ENCODE data around the gene NDRG4. TPM values are rescaled to one million over a fixed set of nuclear protein-coding genes. Genes with fewer than 3 reads are reported as not detected.

NDRG4 gene
- total and polyA plus RNA-seq, 2 donors (not counting 1 experiment from before 2014, with no cell fraction given) = 0.96 to 1.1 TPM

GRCh38 chr16:58450590-58450989 is 49.4 kb upstream of the NDRG4 start:
- H3K9me3 Mint-ChIP-seq (ENCODE audit: insufficient read depth) = no peaks in the 10 kb centered on the region
- Histone ChIP-seq H4K20me1 (ENCODE audit: control insufficient read depth, insufficient read depth, low read length, poor library complexity, severe bottlenecking) (no peaks in the 10 kb centered on the region), H3K27ac (ENCODE audit: low read length in 2 of 2) (no peak overlapping the region), H3K4me1 (ENCODE audit: control insufficient read depth in 2 of 2, insufficient read depth in 2 of 2, low read length in 2 of 2) (no peaks in the 10 kb centered on the region), H3K4me2 (replicated peaks; ENCODE audit: low read depth, low read length, poor library complexity, severe bottlenecking) (no peak overlapping the region), H2AFZ (ENCODE audit: insufficient read depth, low read depth, low read length, poor library complexity, severe bottlenecking) (no peak overlapping the region), H3K9ac (ENCODE audit: low read length) (no peak overlapping the region), H3K79me2 (ENCODE audit: control insufficient read depth, insufficient read depth, low read length) (no peaks in the 10 kb centered on the region), H3K36me3 (replicated peaks in 1 of 2; ENCODE audit: control extremely low read depth in 1 of 2, control insufficient read depth in 1 of 2, extremely low read depth in 1 of 2, insufficient read depth in 2 of 2, low read length in 1 of 2) (no peaks in the 10 kb centered on the region), H3K27me3 (replicated peaks in 1 of 4; ENCODE audit: control extremely low read depth in 1 of 4, control insufficient read depth in 3 of 4, insufficient read depth in 4 of 4, low read length in 3 of 4) (peaks cover 0 to 3% (median 0%) of the 10 kb centered on the region in 4 experiments), H3K9me3 (ENCODE audit: control extremely low read depth in 1 of 3, control insufficient read depth in 2 of 3, insufficient read depth in 1 of 3, low read length in 2 of 3) (no peaks in the 10 kb centered on the region), H3K4me3 (ENCODE audit: control extremely low read depth in 1 of 5, extremely low read depth in 1 of 5, insufficient read depth in 1 of 5, low read depth in 2 of 5, low read length in 4 of 5) (no peak overlapping the region)
- H3K27me3 Mint-ChIP-seq = peaks cover 9% of the 10 kb centered on the region
- TF ChIP-seq EZH2 (IDR thresholded peaks at IDR 0.05; ENCODE audit: borderline replicate concordance, insufficient read depth, low read depth, low read length, poor library complexity, severe bottlenecking) = no peak
- TF ChIP-seq, protein P1, sequence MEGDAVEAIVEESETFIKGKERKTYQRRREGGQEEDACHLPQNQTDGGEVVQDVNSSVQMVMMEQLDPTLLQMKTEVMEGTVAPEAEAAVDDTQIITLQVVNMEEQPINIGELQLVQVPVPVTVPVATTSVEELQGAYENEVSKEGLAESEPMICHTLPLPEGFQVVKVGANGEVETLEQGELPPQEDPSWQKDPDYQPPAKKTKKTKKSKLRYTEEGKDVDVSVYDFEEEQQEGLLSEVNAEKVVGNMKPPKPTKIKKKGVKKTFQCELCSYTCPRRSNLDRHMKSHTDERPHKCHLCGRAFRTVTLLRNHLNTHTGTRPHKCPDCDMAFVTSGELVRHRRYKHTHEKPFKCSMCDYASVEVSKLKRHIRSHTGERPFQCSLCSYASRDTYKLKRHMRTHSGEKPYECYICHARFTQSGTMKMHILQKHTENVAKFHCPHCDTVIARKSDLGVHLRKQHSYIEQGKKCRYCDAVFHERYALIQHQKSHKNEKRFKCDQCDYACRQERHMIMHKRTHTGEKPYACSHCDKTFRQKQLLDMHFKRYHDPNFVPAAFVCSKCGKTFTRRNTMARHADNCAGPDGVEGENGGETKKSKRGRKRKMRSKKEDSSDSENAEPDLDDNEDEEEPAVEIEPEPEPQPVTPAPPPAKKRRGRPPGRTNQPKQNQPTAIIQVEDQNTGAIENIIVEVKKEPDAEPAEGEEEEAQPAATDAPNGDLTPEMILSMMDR (IDR thresholded peaks at IDR 0.05) = no peak
- DNase-seq (no peak), ATAC-seq (ENCODE audit: low read depth) (no peak)
- no peak overlapping the region for H3K4me3 Mint-ChIP-seq
- POLR2A ChIA-PET = no interaction called here
- CTCF ChIA-PET = no interaction called here
- intact Hi-C loops (cut with micrococcal nuclease) = no loop called here
- WGBS (ENCODE audit: insufficient coverage) = 71% methylated on average over 2 of the region's 7 CpGs
- H3K4me1 Mint-ChIP-seq = no peaks in the 10 kb centered on the region
- no peak overlapping the region for H3K27ac Mint-ChIP-seq

- peaks cover 0 to 3% (median 0%) of the 10 kb centered on the region in 4 experiments for H3K27me3 ChIP-seq (replicated peaks in 1 of 4; ENCODE audit: control extremely low read depth in 1 of 4, control insufficient read depth in 3 of 4, insufficient read depth in 4 of 4, low read length in 3 of 4)
- intact Hi-C loops (cut with micrococcal nuclease) = no loop called here
- no peaks in the 10 kb centered on the region for H4K20me1 ChIP-seq (ENCODE audit: control insufficient read depth, insufficient read depth, low read length, poor library complexity, severe bottlenecking)
- H3K4me1 ChIP-seq (ENCODE audit: control insufficient read depth in 2 of 2, insufficient read depth in 2 of 2, low read length in 2 of 2) = no peaks in the 10 kb centered on the region
- H3K4me3 ChIP-seq (ENCODE audit: control extremely low read depth in 1 of 5, extremely low read depth in 1 of 5, insufficient read depth in 1 of 5, low read depth in 2 of 5, low read length in 4 of 5) = no peak overlapping the region
- no peak overlapping the region for H3K4me2 ChIP-seq (replicated peaks; ENCODE audit: low read depth, low read length, poor library complexity, severe bottlenecking)
- H3K27ac Mint-ChIP-seq = no peak overlapping the region
- no peak for TF ChIP-seq EZH2 (IDR thresholded peaks at IDR 0.05; ENCODE audit: borderline replicate concordance, insufficient read depth, low read depth, low read length, poor library complexity, severe bottlenecking)
- TF ChIP-seq, protein P1 (IDR thresholded peaks at IDR 0.05) = no peak
- CTCF ChIA-PET = no interaction called here
- no peak overlapping the region for H3K4me3 Mint-ChIP-seq
- no peaks in the 10 kb centered on the region for H3K79me2 ChIP-seq (ENCODE audit: control insufficient read depth, insufficient read depth, low read length)
- WGBS (ENCODE audit: insufficient coverage) = 83% methylated on average over 2 of the region's 3 CpGs
- no peaks in the 10 kb centered on the region for H3K9me3 ChIP-seq (ENCODE audit: control extremely low read depth in 1 of 3, control insufficient read depth in 2 of 3, insufficient read depth in 1 of 3, low read length in 2 of 3)
- H3K36me3 ChIP-seq (replicated peaks in 1 of 2; ENCODE audit: control extremely low read depth in 1 of 2, control insufficient read depth in 1 of 2, extremely low read depth in 1 of 2, insufficient read depth in 2 of 2, low read length in 1 of 2) = no peaks in the 10 kb centered on the region
- no peaks in the 10 kb centered on the region for H3K9me3 Mint-ChIP-seq (ENCODE audit: insufficient read depth)
- H3K9ac ChIP-seq (ENCODE audit: low read length) = no peak overlapping the region
- ATAC-seq (ENCODE audit: low read depth) = no peak
- POLR2A ChIA-PET = no interaction called here
- DNase-seq = no peak
- H3K27ac ChIP-seq (ENCODE audit: low read length in 2 of 2) = no peak overlapping the region
- H3K4me1 Mint-ChIP-seq = no peaks in the 10 kb centered on the region
- H2AFZ ChIP-seq (ENCODE audit: insufficient read depth, low read depth, low read length, poor library complexity, severe bottlenecking) = no peak overlapping the region
- H3K27me3 Mint-ChIP-seq = peaks cover 9% of the 10 kb centered on the region
Observed at GRCh38 chr16:58451265-58451689, 48.7 kb upstream of the NDRG4 start.
